ENCODE data around the gene CA7.

CA7 gene

GRCh38 chr16:66800856-66801255, 43.4 kb upstream of the CA7 start:
- Histone ChIP-seq H3K4me1 (ENCODE audit: control insufficient read depth, insufficient read depth, low read length) (no peaks in the 10 kb centered on the region), H3K4me3 (ENCODE audit: low read depth, low read length) (no peak overlapping the region), H3K36me3 (ENCODE audit: control insufficient read depth in 2 of 2, insufficient read depth in 1 of 2, low read length in 2 of 2) (peaks cover 24 to 47% of the 10 kb centered on the region in 2 experiments), H3K27ac (ENCODE audit: extremely low read depth, low read depth, low read length) (no peak overlapping the region), H3K9me3 (ENCODE audit: control insufficient read depth, insufficient read depth, low read depth, low read length) (no peaks in the 10 kb centered on the region)
- ChIA-PET CTCF (no interaction called here), POLR2A (interaction anchor here (0.6 kb wide), 1 partner anchor 8 kb away, joined by 7 read pairs; no protein-coding TSS in a partner anchor)
- TF ChIP-seq ZNF433 (tag by site-specific recombination; IDR thresholded peaks at IDR 0.05; ENCODE audit: low read depth), result no peak
- TF ChIP-seq, protein P1, sequence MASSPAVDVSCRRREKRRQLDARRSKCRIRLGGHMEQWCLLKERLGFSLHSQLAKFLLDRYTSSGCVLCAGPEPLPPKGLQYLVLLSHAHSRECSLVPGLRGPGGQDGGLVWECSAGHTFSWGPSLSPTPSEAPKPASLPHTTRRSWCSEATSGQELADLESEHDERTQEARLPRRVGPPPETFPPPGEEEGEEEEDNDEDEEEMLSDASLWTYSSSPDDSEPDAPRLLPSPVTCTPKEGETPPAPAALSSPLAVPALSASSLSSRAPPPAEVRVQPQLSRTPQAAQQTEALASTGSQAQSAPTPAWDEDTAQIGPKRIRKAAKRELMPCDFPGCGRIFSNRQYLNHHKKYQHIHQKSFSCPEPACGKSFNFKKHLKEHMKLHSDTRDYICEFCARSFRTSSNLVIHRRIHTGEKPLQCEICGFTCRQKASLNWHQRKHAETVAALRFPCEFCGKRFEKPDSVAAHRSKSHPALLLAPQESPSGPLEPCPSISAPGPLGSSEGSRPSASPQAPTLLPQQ (tag by site-specific recombination; IDR thresholded peaks at IDR 0.05), result peak; percentile 53; the same call in 1 of the 2 replicates

DNA sequence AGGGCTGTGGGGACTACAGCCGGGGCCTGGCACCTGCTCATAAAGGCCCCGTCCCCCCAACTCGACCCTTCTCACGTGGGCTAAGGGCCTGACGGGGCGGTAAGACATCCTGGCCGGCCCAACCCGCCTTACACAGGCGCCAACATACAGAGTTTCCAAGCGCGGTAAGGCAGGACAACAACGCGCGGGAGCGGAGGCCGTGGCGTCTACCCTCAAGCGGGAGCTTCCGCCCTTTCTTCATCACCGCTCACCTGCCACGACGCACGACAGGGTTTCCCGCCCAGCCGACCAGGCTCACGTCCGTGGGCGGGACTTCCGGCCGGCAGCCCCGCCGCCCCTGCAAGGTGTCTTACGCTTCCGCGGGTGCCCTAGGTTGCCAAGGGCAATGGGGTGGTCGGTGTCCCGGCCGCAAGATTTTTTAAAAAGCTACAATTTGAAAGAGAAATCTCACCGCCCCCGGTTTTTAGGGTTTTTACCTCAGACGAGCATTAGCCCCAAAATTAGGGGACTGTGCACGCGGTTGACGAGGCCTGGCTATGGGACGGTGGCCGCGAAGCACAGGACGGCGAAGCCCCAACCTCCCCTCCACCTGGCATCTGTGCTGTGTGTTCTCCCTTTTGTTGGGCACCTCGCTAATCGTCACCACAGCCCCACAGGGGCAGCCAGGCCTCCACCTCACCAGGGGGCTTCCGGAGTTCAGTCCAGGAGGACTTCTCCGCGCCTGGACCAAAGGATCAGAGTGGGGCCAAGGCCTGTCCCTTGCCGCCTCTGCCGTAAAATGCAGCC, 42.7 kb upstream of the CA7 start, which contains the start of gene TERB1:
TSS of gene TERB1 (minus strand) at position 265 of the 786 bp plus-strand sequence. CDS start 4,786 bp downstream, outside the sequence.
- H3K4me3 ChIP-seq (ENCODE audit: low read depth, low read length), result no peak within 1 kb of the TSS
- no peak within 1 kb of the TSS for H3K27ac ChIP-seq (ENCODE audit: extremely low read depth, low read depth, low read length)
- no peaks in the 10 kb centered on the region for H3K4me1 ChIP-seq (ENCODE audit: control insufficient read depth, insufficient read depth, low read length)
- ChIA-PET CTCF (no interaction called here), POLR2A (no interaction called here)
- H3K36me3 ChIP-seq (ENCODE audit: control insufficient read depth in 2 of 2, insufficient read depth in 1 of 2, low read length in 2 of 2), result peaks cover 30 to 51% of the 10 kb centered on the region in 2 experiments
- no peaks in the 10 kb centered on the region for H3K9me3 ChIP-seq (ENCODE audit: control insufficient read depth, insufficient read depth, low read depth, low read length)
- TF ChIP-seq ZNF664 (tag by site-specific recombination; IDR thresholded peaks at IDR 0.05) (no peak), ZNF10 (tag by site-specific recombination; IDR thresholded peaks at IDR 0.05) (no peak), REPIN1 (tag by site-specific recombination; IDR thresholded peaks at IDR 0.05; ENCODE audit: low read depth) (no peak), KLF10 (tag by site-specific recombination; IDR thresholded peaks at IDR 0.05) (no peak), ZNF610 (tag by site-specific recombination; IDR thresholded peaks at IDR 0.05; ENCODE audit: borderline replicate concordance) (no peak), ZNF140 (tag by site-specific recombination; IDR thresholded peaks at IDR 0.05) (no peak), ZNF776 (tag by site-specific recombination; IDR thresholded peaks at IDR 0.05; ENCODE audit: borderline replicate concordance) (no peak), PRDM2 (tag by site-specific recombination; IDR thresholded peaks at IDR 0.05; ENCODE audit: borderline replicate concordance) (no peak), ZNF660 (tag by site-specific recombination; IDR thresholded peaks at IDR 0.05) (no peak), ZNF76 (tag by site-specific recombination; IDR thresholded peaks at IDR 0.05; ENCODE audit: borderline replicate concordance, low read depth) (no peak)
- TF ChIP-seq, protein P2, sequence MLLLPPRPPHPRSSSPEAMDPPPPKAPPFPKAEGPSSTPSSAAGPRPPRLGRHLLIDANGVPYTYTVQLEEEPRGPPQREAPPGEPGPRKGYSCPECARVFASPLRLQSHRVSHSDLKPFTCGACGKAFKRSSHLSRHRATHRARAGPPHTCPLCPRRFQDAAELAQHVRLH (tag by site-specific recombination; IDR thresholded peaks at IDR 0.05), result no peak

Measured in HEK293 (cell line).